ENCODE measurements around the gene HOMER2. TPM values are rescaled to one million over a fixed set of nuclear protein-coding genes. Genes with fewer than 3 reads are reported as not detected.

The HOMER2 gene
- total RNA-seq, 1 donor from 2014 or later = 22.0 TPM

GRCh38 chr15:82907350-82907749, 45.2 kb downstream of the HOMER2 start:
- Histone ChIP-seq H3K4me1 (no peaks in the 10 kb centered on the region), H3K4me3 (no peak overlapping the region), H3K36me3 (no peaks in the 10 kb centered on the region), H3K9me3 (peaks cover 0 to 3% of the 10 kb centered on the region in 2 donors), H3K27ac (no peak overlapping the region), H3K27me3 (no peaks in the 10 kb centered on the region)
- TF ChIP-seq CTCF (IDR thresholded peaks at IDR 0.05) = no peak
- intact Hi-C loops (cut with DNase I) = no loop called here
- DNase-seq (ENCODE audit: low spot score in 2 of 2) = no peak

GRCh38 chr15:82904574-82904973, 47.9 kb downstream of the HOMER2 start:
- no peak for DNase-seq (ENCODE audit: low spot score in 2 of 2)
- intact Hi-C loops (cut with DNase I) = no loop called here
- no peaks in the 10 kb centered on the region for H3K4me1 ChIP-seq

GRCh38 chr15:82903511-82903910, 49.0 kb downstream of the HOMER2 start:
- TF ChIP-seq CTCF (IDR thresholded peaks at IDR 0.05) = no peak
- H3K27me3 ChIP-seq = no peaks in the 10 kb centered on the region
- no peaks in the 10 kb centered on the region for H3K4me1 ChIP-seq
- no peaks in the 10 kb centered on the region for H3K36me3 ChIP-seq
- intact Hi-C loops (cut with DNase I) = no loop called here
- H3K4me3 ChIP-seq = no peak overlapping the region
- no peak overlapping the region for H3K27ac ChIP-seq
- H3K9me3 ChIP-seq = no peaks in the 10 kb centered on the region
- DNase-seq (ENCODE audit: low spot score in 2 of 2) = no peak

More at GRCh38 chr15:82904574-82904973, 47.9 kb downstream of the HOMER2 start:
- Histone ChIP-seq H3K36me3 (no peaks in the 10 kb centered on the region), H3K27me3 (no peaks in the 10 kb centered on the region), H3K27ac (no peak overlapping the region), H3K4me3 (no peak overlapping the region), H3K9me3 (peaks cover 0 to 3% of the 10 kb centered on the region in 2 donors)
- no peak for TF ChIP-seq CTCF (IDR thresholded peaks at IDR 0.05)

GRCh38 chr15:82901114-82901805, 51.3 kb downstream of the HOMER2 start:
- no peak for DNase-seq (ENCODE audit: low spot score in 2 of 2)
- TF ChIP-seq CTCF (IDR thresholded peaks at IDR 0.05) = no peak
- no peaks in the 10 kb centered on the region for H3K36me3 ChIP-seq
- H3K27ac ChIP-seq = no peak overlapping the region
- no peaks in the 10 kb centered on the region for H3K27me3 ChIP-seq
- H3K4me1 ChIP-seq = no peaks in the 10 kb centered on the region
- H3K9me3 ChIP-seq = no peaks in the 10 kb centered on the region
- intact Hi-C loops (cut with DNase I) = no loop called here
- no peak overlapping the region for H3K4me3 ChIP-seq

- no peak for DNase-seq (ENCODE audit: low spot score in 2 of 2)
- Histone ChIP-seq H3K4me1 (no peaks in the 10 kb centered on the region), H3K9me3 (no peaks in the 10 kb centered on the region), H3K27me3 (no peaks in the 10 kb centered on the region), H3K27ac (no peak overlapping the region), H3K36me3 (no peaks in the 10 kb centered on the region), H3K4me3 (no peak overlapping the region)
- intact Hi-C loops (cut with DNase I) = no loop called here
- no peak for TF ChIP-seq CTCF (IDR thresholded peaks at IDR 0.05)
Measured at GRCh38 chr15:82900511-82901060, 51.9 kb downstream of the HOMER2 start.
